Prostate gland (tissue), 2 donors: ENCODE measurements around the gene AGPAT2.

Source experiments
- CTCF ChIP-seq, 4 experiments: fragments of 200-600 bp in 2 of 4; fragments of 450-650 bp in 2 of 4; sonication (generic) in 2 of 4; IDR thresholded peaks; 1 replicate in 3 of 4; 2 replicates in 1 of 4; pipeline ENCODE4 v1.5.1; 2016 to 2019; ENCODE audit warnings: antibody characterized with exemption in 4 of 4, mild to moderate bottlenecking in 2 of 4, moderate library complexity in 2 of 4
- POLR2A ChIP-seq: fragments of 450-650 bp; IDR thresholded peaks from one replicate; pipeline ENCODE4 v1.6.1; 2016; ENCODE audit warnings: antibody characterized with exemption, mild to moderate bottlenecking
- POLR2AphosphoS5 ChIP-seq: sonication (generic); formaldehyde crosslinking; IDR thresholded peaks from one replicate; pipeline ENCODE4 v1.6.1; 2017; ENCODE audit warnings: antibody characterized with exemption

- no peak for TF ChIP-seq CTCF (IDR thresholded peaks at IDR 0.05)
- TF ChIP-seq POLR2A: no peak
- TF ChIP-seq POLR2AphosphoS5: no peak
Measured at GRCh38 chr9:136644343-136644592, 43.0 kb downstream of the AGPAT2 start.
